ENCODE measurements around the gene ROS1.

GRCh38 chr6:117303323-117303722 lies 122.4 kb downstream of the ROS1 start:
- no peak for TF ChIP-seq POLR2A (IDR thresholded peaks at IDR 0.05; ENCODE audit: low read depth, low read length)
- no peak for TF ChIP-seq POLR2AphosphoS5 (IDR thresholded peaks at IDR 0.05; ENCODE audit: low read depth, low read length)
- no peak for TF ChIP-seq TAF1 (IDR thresholded peaks at IDR 0.05; ENCODE audit: borderline replicate concordance, low read depth, low read length)

Data from GM12892 (cell line).